Sigmoid colon (tissue), 7 donors: ENCODE measurements around the gene CLCN3. TPM values are rescaled to one million over a fixed set of nuclear protein-coding genes. Genes with fewer than 3 reads are reported as not detected.

Source experiments
- DNase-seq: peaks from one replicate; pipeline ENCODE4 v3.0.0-alpha.2; 2019
- H3K27ac ChIP-seq, 4 donors: fragments of 200-600 bp; sonication (generic); one replicate each; pipeline ENCODE4 v1.5.1; 2016 to 2019; ENCODE audit warnings: mild to moderate bottlenecking in 1 of 4
- H3K27me3 ChIP-seq, 3 donors: fragments of 200-600 bp; sonication (generic); one replicate each; pipeline ENCODE4 v1.5.1; 2019; ENCODE audit warnings: mild to moderate bottlenecking in 1 of 3
- H3K36me3 ChIP-seq, 4 donors: fragments of 200-600 bp; sonication (generic); one replicate each; pipeline ENCODE4 v1.5.1; 2016 to 2019
- H3K4me1 ChIP-seq, 4 donors: fragments of 200-600 bp; sonication (generic); one replicate each; pipeline ENCODE4 v1.5.1; 2017 to 2019
- H3K4me3 ChIP-seq, 4 donors: fragments of 200-600 bp; sonication (generic); one replicate each; pipeline ENCODE4 v1.5.1; 2017 to 2019; ENCODE audit warnings: mild to moderate bottlenecking in 2 of 4, moderate library complexity in 1 of 4
- H3K9me3 ChIP-seq, 4 donors: fragments of 200-600 bp in 3 of 4; sonication (generic) in 3 of 4; one replicate each; pipeline versions ENCODE4 v1.5.1 to v1.6.1; 2013 to 2019
- EP300 ChIP-seq, 4 donors: sonication (generic); formaldehyde crosslinking; IDR thresholded peaks; one replicate each; pipeline ENCODE4 v1.6.1; 2017; ENCODE audit warnings: antibody characterized with exemption in 4 of 4
- POLR2A ChIP-seq, 2 donors: fragments of 450-650 bp; IDR thresholded peaks; one replicate each; pipeline ENCODE4 v1.6.1; 2016; ENCODE audit warnings: antibody characterized with exemption in 2 of 2, mild to moderate bottlenecking in 2 of 2, moderate library complexity in 2 of 2
- POLR2AphosphoS5 ChIP-seq, 4 donors: sonication (generic); formaldehyde crosslinking; IDR thresholded peaks; one replicate each; pipeline ENCODE4 v1.6.1; 2017; ENCODE audit warnings: antibody characterized with exemption in 4 of 4
- WGBS, 2 donors: extraction: QIAGEN DNeasy Blood & Tissue Kit; methylation state at CpG; one replicate each; pipeline ENCODE4 v1.1.7; 2013; 5-methylcytosine and 5-hydroxymethylcytosine counted together
- intact Hi-C: fragments of 100-400 bp; cut with DNase I; formaldehyde crosslinking; loops from one replicate; pipeline ENCODE4 v1.15.1; 2023
- polyA plus RNA-seq, 3 donors: library from polyadenylated mRNA; stranded (reverse); fragments of 200-250 nt; gene quantifications; one replicate each; pipeline ENCODE4 v1.2.3, GENCODE V29; 2013
- total RNA-seq, 4 donors: library from RNA; depleted of rRNA; stranded (reverse); fragments of >200 nt; gene quantifications; one replicate each; pipeline ENCODE4 v1.1.0, GENCODE V29; 2016
- TF ChIP-seq, protein P1 (sequence below), 4 experiments: fragments of 450-650 bp in 3 of 4; fragments of 200-600 bp in 1 of 4; IDR thresholded peaks; one replicate each; pipeline ENCODE4 v1.5.1; 2016 to 2019; ENCODE audit warnings: antibody characterized with exemption in 4 of 4, mild to moderate bottlenecking in 3 of 4, moderate library complexity in 2 of 4
- donor health status: healthy with polysubstance abuse.
- donor health status: Bipolar disorder and iron deficiency.
- donor health status: healthy.

The CLCN3 gene
- total and polyA plus RNA-seq, 7 donors: 8.6 to 37.1 (median 16.0) TPM

DNA sequence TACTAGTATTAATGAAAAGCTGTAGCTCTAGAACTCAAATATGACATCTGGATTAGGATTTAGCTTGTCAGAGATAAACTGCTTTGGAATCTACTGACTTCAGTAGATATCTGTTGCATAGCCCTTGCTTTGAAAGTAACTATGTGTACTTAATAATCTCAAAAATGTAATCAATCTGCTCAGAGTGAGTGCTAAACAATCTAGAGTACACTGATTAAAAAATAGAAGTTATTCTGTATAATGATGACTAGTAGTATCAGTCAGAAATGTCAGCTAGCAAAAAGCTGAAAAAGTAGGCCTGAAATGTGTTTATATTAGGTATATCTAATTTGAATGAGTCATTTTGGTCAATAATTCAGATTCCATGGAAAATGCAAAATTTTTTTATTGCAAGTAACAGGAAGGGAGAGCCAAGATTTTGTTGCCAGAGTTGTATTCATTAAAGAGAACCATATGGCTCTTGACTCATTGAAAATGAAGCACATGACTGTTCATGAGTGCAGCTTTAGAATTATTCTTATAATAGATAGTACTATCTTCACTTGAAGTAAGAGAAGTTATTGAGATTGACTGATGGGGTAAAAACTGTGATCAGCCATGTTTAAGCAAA lies 20.0 kb downstream of the CLCN3 start:
- intact Hi-C loops: no loop called here
- TF ChIP-seq, protein P1, sequence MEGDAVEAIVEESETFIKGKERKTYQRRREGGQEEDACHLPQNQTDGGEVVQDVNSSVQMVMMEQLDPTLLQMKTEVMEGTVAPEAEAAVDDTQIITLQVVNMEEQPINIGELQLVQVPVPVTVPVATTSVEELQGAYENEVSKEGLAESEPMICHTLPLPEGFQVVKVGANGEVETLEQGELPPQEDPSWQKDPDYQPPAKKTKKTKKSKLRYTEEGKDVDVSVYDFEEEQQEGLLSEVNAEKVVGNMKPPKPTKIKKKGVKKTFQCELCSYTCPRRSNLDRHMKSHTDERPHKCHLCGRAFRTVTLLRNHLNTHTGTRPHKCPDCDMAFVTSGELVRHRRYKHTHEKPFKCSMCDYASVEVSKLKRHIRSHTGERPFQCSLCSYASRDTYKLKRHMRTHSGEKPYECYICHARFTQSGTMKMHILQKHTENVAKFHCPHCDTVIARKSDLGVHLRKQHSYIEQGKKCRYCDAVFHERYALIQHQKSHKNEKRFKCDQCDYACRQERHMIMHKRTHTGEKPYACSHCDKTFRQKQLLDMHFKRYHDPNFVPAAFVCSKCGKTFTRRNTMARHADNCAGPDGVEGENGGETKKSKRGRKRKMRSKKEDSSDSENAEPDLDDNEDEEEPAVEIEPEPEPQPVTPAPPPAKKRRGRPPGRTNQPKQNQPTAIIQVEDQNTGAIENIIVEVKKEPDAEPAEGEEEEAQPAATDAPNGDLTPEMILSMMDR (IDR thresholded peaks at IDR 0.05): no peak
- TF ChIP-seq POLR2AphosphoS5 (IDR thresholded peaks at IDR 0.05): no peak
- no peak overlapping the region for H3K4me3 ChIP-seq
- DNase-seq: no peak
- H3K4me1 ChIP-seq: peaks cover 0 to 5% (median 0%) of the 10 kb centered on the region in 4 donors
- peaks cover 0 to 25% (median 3%) of the 10 kb centered on the region in 4 donors for H3K36me3 ChIP-seq
- no peak overlapping the region for H3K27ac ChIP-seq
- H3K9me3 ChIP-seq: no peaks in the 10 kb centered on the region
- no peaks in the 10 kb centered on the region for H3K27me3 ChIP-seq

DNA sequence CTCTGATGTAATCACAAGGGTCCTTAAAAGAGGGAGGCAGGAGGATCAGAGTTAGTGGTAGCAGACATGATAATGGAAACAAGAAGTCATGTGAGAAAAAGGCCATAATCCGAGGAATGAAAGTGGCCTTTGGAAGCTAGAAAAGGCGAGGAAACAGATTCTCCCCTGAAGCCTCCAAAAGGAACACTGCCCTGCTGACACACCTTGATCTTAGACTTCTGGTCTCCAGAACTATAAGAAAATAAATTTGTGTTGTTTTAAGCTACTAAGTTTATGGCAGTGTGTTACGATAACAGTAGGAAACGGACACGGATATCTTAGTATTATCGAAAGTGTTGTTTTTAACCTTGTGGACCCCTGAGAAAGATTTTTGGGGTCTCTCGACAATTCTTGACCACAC lies 24.4 kb downstream of the CLCN3 start:
- no peak for TF ChIP-seq POLR2AphosphoS5 (IDR thresholded peaks at IDR 0.05)
- no peak for TF ChIP-seq POLR2A (IDR thresholded peaks at IDR 0.05)
- TF ChIP-seq EP300 (IDR thresholded peaks at IDR 0.05): no peak
- TF ChIP-seq, protein P1 (IDR thresholded peaks at IDR 0.05): no peak
- WGBS, 2 donors: 27 to 75% methylated on average over 7 of the region's 7 CpGs
- Histone ChIP-seq H3K27ac (no peak overlapping the region), H3K27me3 (no peaks in the 10 kb centered on the region), H3K9me3 (no peaks in the 10 kb centered on the region), H3K36me3 (no peaks in the 10 kb centered on the region), H3K4me3 (no peak overlapping the region), H3K4me1 (peaks cover 0 to 14% (median 4%) of the 10 kb centered on the region in 4 donors)
- no peak for DNase-seq
- intact Hi-C loops: no loop called here

DNA sequence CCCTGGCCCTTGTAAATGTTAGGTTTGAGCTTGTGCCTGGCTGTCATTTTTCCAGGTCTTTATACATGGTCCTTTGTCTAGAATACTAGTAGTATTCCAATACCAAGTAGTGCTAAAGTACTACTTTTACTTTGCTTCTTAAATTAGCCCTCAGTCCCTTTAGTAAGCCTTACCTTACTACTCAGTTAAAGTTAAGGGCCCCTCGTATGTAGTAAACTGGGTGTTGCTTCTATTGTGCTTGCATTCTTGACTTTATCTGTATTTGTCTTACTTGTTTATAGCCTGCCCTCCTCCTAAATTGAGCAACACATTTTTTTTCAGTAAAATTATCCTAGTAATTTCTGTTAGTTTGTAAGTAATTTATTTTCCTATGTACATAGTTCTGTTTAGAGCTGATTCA lies 25.2 kb downstream of the CLCN3 start:
- Histone ChIP-seq H3K4me1 (peaks cover 0 to 22% (median 12%) of the 10 kb centered on the region in 4 donors), H3K27ac (no peak overlapping the region), H3K9me3 (no peaks in the 10 kb centered on the region), H3K27me3 (no peaks in the 10 kb centered on the region), H3K36me3 (no peaks in the 10 kb centered on the region), H3K4me3 (no peak overlapping the region)
- DNase-seq: no peak
- intact Hi-C loops: no loop called here
- no peak for TF ChIP-seq POLR2A (IDR thresholded peaks at IDR 0.05)
- TF ChIP-seq, protein P1 (IDR thresholded peaks at IDR 0.05): no peak
- no peak for TF ChIP-seq POLR2AphosphoS5 (IDR thresholded peaks at IDR 0.05)
- TF ChIP-seq EP300 (IDR thresholded peaks at IDR 0.05): no peak
- 15 to 75% methylated on average over 1 of the region's 1 CpG for WGBS, 2 donors

DNA sequence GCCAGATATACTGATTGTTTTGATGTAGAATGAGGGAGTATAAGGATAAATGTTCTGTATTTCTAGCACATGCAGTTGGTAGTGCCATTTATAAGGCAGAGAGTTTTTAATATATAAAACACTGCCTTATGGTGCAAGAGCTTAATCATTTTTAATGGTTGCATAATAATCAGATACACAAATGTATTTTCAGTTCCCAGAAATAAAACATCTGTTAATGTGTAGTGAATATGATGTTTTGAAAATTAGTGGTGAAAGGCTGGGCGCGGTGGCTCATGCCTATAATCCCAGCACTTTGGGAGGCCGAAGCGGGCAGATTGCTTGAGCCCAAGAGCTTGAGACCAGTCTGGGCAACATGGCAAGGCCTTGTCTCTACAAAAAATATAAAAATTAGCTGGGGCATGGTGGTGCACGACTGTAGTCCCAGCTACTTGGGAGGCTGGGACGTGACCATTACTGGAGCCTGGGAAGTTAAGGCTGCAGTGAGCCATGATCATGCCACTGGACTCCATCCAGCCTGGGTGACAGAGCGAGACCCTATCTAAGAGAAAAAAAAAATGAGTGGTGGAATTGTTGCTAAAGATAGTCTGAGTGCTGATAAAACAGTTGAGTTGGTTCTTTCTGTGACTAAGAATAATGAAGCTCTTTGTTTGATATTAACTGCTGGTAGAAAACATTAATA lies 29.3 kb downstream of the CLCN3 start:
- intact Hi-C loops: no loop called here
- H3K36me3 ChIP-seq: no peaks in the 10 kb centered on the region
- H3K4me3 ChIP-seq: no peak overlapping the region
- no peak for TF ChIP-seq EP300 (IDR thresholded peaks at IDR 0.05)
- no peak for TF ChIP-seq POLR2A (IDR thresholded peaks at IDR 0.05)
- TF ChIP-seq, protein P1 (IDR thresholded peaks at IDR 0.05): no peak
- no peak for TF ChIP-seq POLR2AphosphoS5 (IDR thresholded peaks at IDR 0.05)
- no peaks in the 10 kb centered on the region for H3K9me3 ChIP-seq
- no peak for DNase-seq
- no peaks in the 10 kb centered on the region for H3K27me3 ChIP-seq
- H3K27ac ChIP-seq: peak overlapping the region; percentile 54 to 66 (median 58)
- H3K4me1 ChIP-seq: peaks cover 0 to 26% (median 18%) of the 10 kb centered on the region in 4 donors
- WGBS, 2 donors: 66 to 85% methylated on average over 7 of the region's 7 CpGs
